ENCODE data around the gene VWA3B. TPM values are rescaled to one million over a fixed set of nuclear protein-coding genes. Genes with fewer than 3 reads are reported as not detected.
A peak's percentile ranks its signal among the peaks of the same experiment; 100 is the strongest.

VWA3B gene
- total and polyA plus RNA-seq, 8 donors, result 0.03 to 134 (median 2.2) TPM; not detected in 2

GRCh38 chr2:98201576-98201975 is 114.6 kb downstream of the VWA3B start:
- H3K4me3 ChIP-seq, result no peak overlapping the region
- H3K4me1 ChIP-seq, result no peaks in the 10 kb centered on the region
- no peaks in the 10 kb centered on the region for H3K36me3 ChIP-seq
- H3K27me3 ChIP-seq, result no peaks in the 10 kb centered on the region
- WGBS, 5 donors, result 62 to 88% (median 83%) methylated on average over 1 of the region's 1 CpG
- DNase-seq, result no peak
- intact Hi-C loops (cut with DNase I; ENCODE audit: low total_unique reads), result no loop called here
- no peaks in the 10 kb centered on the region for H3K9me3 ChIP-seq
- H3K27ac ChIP-seq, result no peak overlapping the region
- no peak for TF ChIP-seq CTCF (IDR thresholded peaks at IDR 0.05)
- TF ChIP-seq EP300 (IDR thresholded peaks at IDR 0.05), result no peak
- no peak for TF ChIP-seq POLR2AphosphoS5 (IDR thresholded peaks at IDR 0.05)
- no peak for TF ChIP-seq POLR2A (IDR thresholded peaks at IDR 0.05)

- Histone ChIP-seq H3K27ac (no peak overlapping the region), H3K9me3 (no peaks in the 10 kb centered on the region), H3K27me3 (peaks cover 0 to 8% (median 0%) of the 10 kb centered on the region in 3 donors), H3K4me1 (no peaks in the 10 kb centered on the region), H3K4me3 (no peak overlapping the region), H3K36me3 (no peaks in the 10 kb centered on the region)
- 87 to 100% (median 96%) methylated on average over 3 of the region's 3 CpGs for WGBS, 5 donors
- no peak for DNase-seq
- TF ChIP-seq POLR2A (IDR thresholded peaks at IDR 0.05) (no peak), POLR2AphosphoS5 (IDR thresholded peaks at IDR 0.05) (no peak)
- intact Hi-C loops (cut with DNase I; ENCODE audit: low total_unique reads), result no loop called here
Observed at GRCh38 chr2:98205889-98206288, 118.9 kb downstream of the VWA3B start.

- peaks cover 0 to 17% (median 0%) of the 10 kb centered on the region in 3 donors for H3K27me3 ChIP-seq
- no peak overlapping the region for H3K27ac ChIP-seq
- DNase-seq, result peak in 1 of 2 donors; percentile 72
- intact Hi-C loops (cut with DNase I; ENCODE audit: low total_unique reads), result no loop called here
- H3K4me1 ChIP-seq, result peaks cover 0 to 17% (median 4%) of the 10 kb centered on the region in 4 donors
- whole genome bisulfite sequencing, 5 donors, result 47 to 58% (median 52%) methylated on average over 9 of the region's 9 CpGs
- no peaks in the 10 kb centered on the region for H3K36me3 ChIP-seq
- H3K4me3 ChIP-seq, result no peak overlapping the region
- H3K9me3 ChIP-seq, result no peaks in the 10 kb centered on the region
- no peak for TF ChIP-seq CTCF (IDR thresholded peaks at IDR 0.05)
Observed at GRCh38 chr2:98212092-98213000, 125.4 kb downstream of the VWA3B start.

GRCh38 chr2:98216616-98217015 is 129.6 kb downstream of the VWA3B start:
- WGBS, 5 donors, result 50 to 83% (median 69%) methylated on average over 3 to 4 of the region's 4 CpGs
- no peak for DNase-seq
- no peak overlapping the region for H3K27ac ChIP-seq
- intact Hi-C loops (cut with DNase I; ENCODE audit: low total_unique reads), result no loop called here
- H3K9me3 ChIP-seq, result peaks cover 0 to 14% (median 10%) of the 10 kb centered on the region in 4 donors
- peaks cover 0 to 6% (median 0%) of the 10 kb centered on the region in 3 donors for H3K27me3 ChIP-seq
- TF ChIP-seq POLR2A (IDR thresholded peaks at IDR 0.05), result no peak
- no peak for TF ChIP-seq EP300 (IDR thresholded peaks at IDR 0.05)
- TF ChIP-seq CTCF (IDR thresholded peaks at IDR 0.05), result no peak
- TF ChIP-seq POLR2AphosphoS5 (IDR thresholded peaks at IDR 0.05), result no peak
- H3K36me3 ChIP-seq, result no peaks in the 10 kb centered on the region
- peaks cover 0 to 15% (median 4%) of the 10 kb centered on the region in 4 donors for H3K4me1 ChIP-seq
- H3K4me3 ChIP-seq, result no peak overlapping the region

GRCh38 chr2:98219152-98219551 is 132.2 kb downstream of the VWA3B start:
- Histone ChIP-seq H3K27me3 (no peaks in the 10 kb centered on the region), H3K4me1 (no peaks in the 10 kb centered on the region), H3K9me3 (peaks cover 0 to 14% (median 10%) of the 10 kb centered on the region in 4 donors), H3K36me3 (no peaks in the 10 kb centered on the region), H3K27ac (no peak overlapping the region), H3K4me3 (no peak overlapping the region)
- DNase-seq, result no peak
- intact Hi-C loops (cut with DNase I; ENCODE audit: low total_unique reads), result no loop called here
- TF ChIP-seq POLR2A (IDR thresholded peaks at IDR 0.05) (no peak), EP300 (IDR thresholded peaks at IDR 0.05) (no peak), CTCF (IDR thresholded peaks at IDR 0.05) (no peak), POLR2AphosphoS5 (IDR thresholded peaks at IDR 0.05) (no peak)
- 92 to 98% (median 95%) methylated on average over 3 of the region's 3 CpGs for WGBS, 5 donors
